ENCODE measurements around the gene NACC1. TPM values are rescaled to one million over a fixed set of nuclear protein-coding genes. Genes with fewer than 3 reads are reported as not detected.

Gene NACC1
- total and polyA plus RNA-seq, 2 of the 13 experiments (the other 11 are each of a cell fraction or from before 2014, with no cell fraction given): 31.8 to 42.3 TPM

GRCh38 chr19:13154911-13155471 is 36.9 kb downstream of the NACC1 start (continued):
- TF ChIP-seq CSRNP1 (CRISPR knock-in tag; IDR thresholded peaks at IDR 0.05) (peak; percentile 9; the same call in 1 of the 2 replicates), ZZZ3 (CRISPR knock-in tag; IDR thresholded peaks at IDR 0.05; ENCODE audit: borderline replicate concordance) (no peak), ZBTB33 (CRISPR knock-in tag; IDR thresholded peaks at IDR 0.05) (no peak), CBFB (CRISPR knock-in tag; IDR thresholded peaks at IDR 0.05) (no peak), GABPA (IDR thresholded peaks at IDR 0.05; ENCODE audit: low read depth, low read length) (no peak), GABPA (CRISPR knock-in tag; IDR thresholded peaks at IDR 0.05; ENCODE audit: low read depth) (0 out of 2 replicates have a peak, but pooled peaks have one; percentile 4), TCF12 (IDR thresholded peaks at IDR 0.05) (no peak), TCF12 (CRISPR knock-in tag; IDR thresholded peaks at IDR 0.05) (no peak), CHCHD3 (CRISPR knock-in tag; IDR thresholded peaks at IDR 0.05) (no peak), DPF2 (CRISPR knock-in tag; IDR thresholded peaks at IDR 0.05; ENCODE audit: borderline replicate concordance, low read depth) (no peak), ZNF34 (CRISPR knock-in tag; IDR thresholded peaks at IDR 0.05; ENCODE audit: borderline replicate concordance) (no peak), ZNF317 (CRISPR knock-in tag; IDR thresholded peaks at IDR 0.05) (no peak), FOXP4 (CRISPR knock-in tag; IDR thresholded peaks at IDR 0.05) (no peak), ZMYM3 (CRISPR knock-in tag; IDR thresholded peaks at IDR 0.05) (peak; percentile 99), AKAP8 (CRISPR knock-in tag; IDR thresholded peaks at IDR 0.05) (peak; percentile 38; the same call in 1 of the 2 replicates), ZNF75D (CRISPR knock-in tag; IDR thresholded peaks at IDR 0.05; ENCODE audit: borderline replicate concordance) (no peak), ZBTB49 (CRISPR knock-in tag; IDR thresholded peaks at IDR 0.05; ENCODE audit: borderline replicate concordance) (no peak)

All from HepG2 (cell line).